ENCODE results near the gene SH3GL1. TPM values are rescaled to one million over a fixed set of nuclear protein-coding genes. Genes with fewer than 3 reads are reported as not detected.

The SH3GL1 gene
- polyA plus RNA-seq, 1 experiment: 89.4 TPM

DNA sequence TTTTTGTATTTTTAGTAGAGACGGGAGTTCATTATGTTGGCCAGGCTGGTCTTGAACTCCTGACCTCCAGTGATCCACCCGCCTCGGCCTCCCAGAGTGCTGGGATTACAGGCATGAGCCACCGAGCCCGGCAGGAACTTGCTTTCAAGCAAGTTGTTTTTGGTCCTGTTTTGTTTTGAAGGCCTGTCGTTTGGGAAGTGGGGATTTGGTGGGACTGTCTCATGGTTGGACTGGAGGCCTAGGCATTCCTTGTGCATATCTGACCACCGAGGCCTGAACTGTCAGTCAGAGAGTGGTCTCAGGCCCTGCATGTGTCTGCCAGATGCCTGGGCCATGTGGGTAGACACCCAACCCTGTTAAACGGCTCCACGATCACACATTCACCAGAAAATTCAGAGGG lies 30.9 kb upstream of the SH3GL1 start:
- CTCF ChIA-PET: no interaction called here
- H3K4me3 ChIP-seq (ENCODE audit: low read depth, low read length): no peak overlapping the region
- no peaks in the 10 kb centered on the region for H3K27me3 ChIP-seq (ENCODE audit: control insufficient read depth, insufficient read depth, low read length)
- no peak for DNase-seq (ENCODE audit: low read depth)
- H3K36me3 ChIP-seq (ENCODE audit: control insufficient read depth, insufficient read depth, low read length): peaks cover 13% of the 10 kb centered on the region
- POLR2A ChIA-PET: no interaction called here
- TF ChIP-seq, protein P1, sequence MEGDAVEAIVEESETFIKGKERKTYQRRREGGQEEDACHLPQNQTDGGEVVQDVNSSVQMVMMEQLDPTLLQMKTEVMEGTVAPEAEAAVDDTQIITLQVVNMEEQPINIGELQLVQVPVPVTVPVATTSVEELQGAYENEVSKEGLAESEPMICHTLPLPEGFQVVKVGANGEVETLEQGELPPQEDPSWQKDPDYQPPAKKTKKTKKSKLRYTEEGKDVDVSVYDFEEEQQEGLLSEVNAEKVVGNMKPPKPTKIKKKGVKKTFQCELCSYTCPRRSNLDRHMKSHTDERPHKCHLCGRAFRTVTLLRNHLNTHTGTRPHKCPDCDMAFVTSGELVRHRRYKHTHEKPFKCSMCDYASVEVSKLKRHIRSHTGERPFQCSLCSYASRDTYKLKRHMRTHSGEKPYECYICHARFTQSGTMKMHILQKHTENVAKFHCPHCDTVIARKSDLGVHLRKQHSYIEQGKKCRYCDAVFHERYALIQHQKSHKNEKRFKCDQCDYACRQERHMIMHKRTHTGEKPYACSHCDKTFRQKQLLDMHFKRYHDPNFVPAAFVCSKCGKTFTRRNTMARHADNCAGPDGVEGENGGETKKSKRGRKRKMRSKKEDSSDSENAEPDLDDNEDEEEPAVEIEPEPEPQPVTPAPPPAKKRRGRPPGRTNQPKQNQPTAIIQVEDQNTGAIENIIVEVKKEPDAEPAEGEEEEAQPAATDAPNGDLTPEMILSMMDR (IDR thresholded peaks at IDR 0.05; ENCODE audit: insufficient read depth, low read depth, low read length): no peak

- Histone ChIP-seq H3K27me3 (ENCODE audit: control insufficient read depth, insufficient read depth, low read length) (no peaks in the 10 kb centered on the region), H3K4me3 (ENCODE audit: low read depth, low read length) (no peak overlapping the region), H3K36me3 (ENCODE audit: control insufficient read depth, insufficient read depth, low read length) (peaks cover 13% of the 10 kb centered on the region)
- TF ChIP-seq, protein P1 (IDR thresholded peaks at IDR 0.05; ENCODE audit: insufficient read depth, low read depth, low read length): no peak
- ChIA-PET POLR2A (no interaction called here), CTCF (no interaction called here)
- no peak for DNase-seq (ENCODE audit: low read depth)
These were observed 30.4 kb upstream of the SH3GL1 start for GRCh38 chr19:4430760-4431159.

DNA sequence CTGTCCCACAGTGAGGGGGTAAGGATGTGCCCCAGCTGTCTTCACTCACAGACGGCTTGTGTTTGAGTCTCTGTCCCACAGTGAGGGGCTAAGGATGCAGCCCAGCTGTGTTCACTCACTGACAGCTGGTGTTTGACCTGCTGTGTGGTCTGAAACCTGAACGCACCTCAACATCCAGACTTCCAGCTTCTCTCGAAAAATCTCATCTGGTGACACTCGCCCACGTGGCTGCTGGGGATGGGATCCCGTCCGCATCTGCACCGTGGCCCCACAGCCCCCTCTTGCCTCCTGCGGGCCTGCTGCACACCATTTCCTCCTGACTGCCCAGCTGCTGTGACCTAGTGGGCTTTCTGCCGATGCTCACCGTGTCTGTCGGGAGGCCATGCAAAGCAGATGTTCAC lies 29.4 kb upstream of the SH3GL1 start:
- no peak for DNase-seq (ENCODE audit: low read depth)
- CTCF ChIA-PET: interaction anchor here (0.6 to 1.5 kb wide), 2 partner anchors 10 to 56 kb away, joined by 3 read pairs; no protein-coding TSS in a partner anchor
- Histone ChIP-seq H3K27me3 (ENCODE audit: control insufficient read depth, insufficient read depth, low read length) (no peaks in the 10 kb centered on the region), H3K36me3 (ENCODE audit: control insufficient read depth, insufficient read depth, low read length) (peaks cover 13% of the 10 kb centered on the region), H3K4me3 (ENCODE audit: low read depth, low read length) (no peak overlapping the region)
- TF ChIP-seq, protein P1 (IDR thresholded peaks at IDR 0.05; ENCODE audit: insufficient read depth, low read depth, low read length): no peak
- POLR2A ChIA-PET: interaction anchor here (0.6 kb wide), 1 partner anchor 13 kb away, joined by 5 read pairs; no protein-coding TSS in a partner anchor

- DNase-seq (ENCODE audit: low read depth): no peak
- Histone ChIP-seq H3K27me3 (ENCODE audit: control insufficient read depth, insufficient read depth, low read length) (no peaks in the 10 kb centered on the region), H3K4me3 (ENCODE audit: low read depth, low read length) (no peak overlapping the region), H3K36me3 (ENCODE audit: control insufficient read depth, insufficient read depth, low read length) (peaks cover 13% of the 10 kb centered on the region)
- TF ChIP-seq, protein P1 (IDR thresholded peaks at IDR 0.05; ENCODE audit: insufficient read depth, low read depth, low read length): no peak
- CTCF ChIA-PET: interaction anchor here (1.5 kb wide), 2 partner anchors 10 to 26 kb away, joined by 3 read pairs; no protein-coding TSS in a partner anchor
- POLR2A ChIA-PET: no interaction called here
These were observed 28.9 kb upstream of the SH3GL1 start for GRCh38 chr19:4429256-4429655.

- Histone ChIP-seq H3K27me3 (ENCODE audit: control insufficient read depth, insufficient read depth, low read length) (no peaks in the 10 kb centered on the region), H3K4me3 (ENCODE audit: low read depth, low read length) (no peak overlapping the region), H3K36me3 (ENCODE audit: control insufficient read depth, insufficient read depth, low read length) (peaks cover 11% of the 10 kb centered on the region)
- POLR2A ChIA-PET: no interaction called here
- no peak for DNase-seq (ENCODE audit: low read depth)
- CTCF ChIA-PET: interaction anchor here (1.5 kb wide), 2 partner anchors 9 to 27 kb away, joined by 3 read pairs; no protein-coding TSS in a partner anchor
- TF ChIP-seq, protein P1 (IDR thresholded peaks at IDR 0.05; ENCODE audit: insufficient read depth, low read depth, low read length): no peak
These were observed 28.1 kb upstream of the SH3GL1 start for GRCh38 chr19:4428326-4428975.

All from BJ (cell line).